GM23338 (cell line): Measurements from ENCODE around the gene SUGCT. TPM values are rescaled to one million over a fixed set of nuclear protein-coding genes. Genes with fewer than 3 reads are reported as not detected.

Experiments
- ATAC-seq: fragments of 200-7000 bp; cut with Tn5 transposase; 3 replicates; pipeline ENCODE4 v1.9.1; 2020
- DNase-seq: peaks from one replicate; pipeline ENCODE4 v3.0.0-alpha.2; 2015; ENCODE audit warnings: low spot score
- H2AFZ ChIP-seq: fragments of 200-600 bp; sonication (generic); 2 replicates; pipeline ENCODE4 v1.8.0; 2016; ENCODE audit warnings: antibody characterized with exemption, mild to moderate bottlenecking, moderate library complexity
- H3F3A ChIP-seq: fragments of 200-600 bp; sonication (generic); replicated peaks from 2 replicates; pipeline ENCODE4 v1.8.0; 2017; ENCODE audit warnings: antibody characterized with exemption, mixed run types, low read depth
- H3K27ac ChIP-seq: fragments of 200-600 bp; sonication (generic); 2 replicates; pipeline ENCODE4 v1.6.1; 2016; ENCODE audit warnings: low read depth
- H3K27me3 ChIP-seq: fragments of 200-600 bp; sonication (generic); 2 replicates; pipeline ENCODE4 v1.8.0; 2016; ENCODE audit warnings: mild to moderate bottlenecking, mixed run types, moderate library complexity; ENCODE audit not compliant: insufficient read depth
- H3K36me3 ChIP-seq: fragments of 200-600 bp; sonication (generic); 2 replicates; pipeline ENCODE4 v1.8.0; 2016; ENCODE audit warnings: mild to moderate bottlenecking; ENCODE audit not compliant: insufficient read depth
- H3K4me1 ChIP-seq: fragments of 200-600 bp; sonication (generic); 2 replicates; pipeline ENCODE4 v1.8.0; 2016; ENCODE audit warnings: mild to moderate bottlenecking, moderate library complexity; ENCODE audit not compliant: insufficient read depth
- H3K4me2 ChIP-seq: fragments of 200-600 bp; sonication (generic); 2 replicates; pipeline ENCODE4 v1.7.1; 2017; ENCODE audit warnings: mixed run types
- H3K4me3 ChIP-seq: fragments of 200-600 bp; sonication (generic); 2 replicates; pipeline ENCODE4 v1.6.1; 2016; ENCODE audit warnings: mixed run types
- H3K79me2 ChIP-seq: fragments of 200-600 bp; sonication (generic); replicated peaks from 2 replicates; pipeline ENCODE4 v1.8.0; 2017; ENCODE audit warnings: mild to moderate bottlenecking; ENCODE audit not compliant: insufficient read depth
- H3K9me2 ChIP-seq: fragments of 200-600 bp; sonication (generic); 2 replicates; pipeline ENCODE4 v1.8.0; 2017; ENCODE audit not compliant: insufficient read depth
- H4K20me1 ChIP-seq: fragments of 200-600 bp; sonication (generic); replicated peaks from 2 replicates; pipeline ENCODE4 v1.8.0; 2017; ENCODE audit warnings: mild to moderate bottlenecking; ENCODE audit not compliant: insufficient read depth
- H3K27ac Mint-ChIP-seq: 2 replicates; pipeline ENCODE4 v1.8.0; 2020; ENCODE audit warnings: inconsistent platforms, mild to moderate bottlenecking, moderate library complexity, mixed read lengths
- H3K27me3 Mint-ChIP-seq: 3 replicates; pipeline ENCODE4 v1.8.0; 2022; ENCODE audit warnings: low read depth, mild to moderate bottlenecking, moderate library complexity, mixed read lengths, inconsistent platforms; ENCODE audit not compliant: insufficient read depth, poor library complexity
- H3K36me3 Mint-ChIP-seq: 3 replicates; pipeline ENCODE4 v1.8.0; 2021; ENCODE audit warnings: low read depth, mild to moderate bottlenecking, inconsistent platforms, moderate library complexity, mixed read lengths
- H3K4me1 Mint-ChIP-seq: 3 replicates; pipeline ENCODE4 v1.8.0; 2020; ENCODE audit warnings: mild to moderate bottlenecking, inconsistent platforms, mixed read lengths
- H3K4me3 Mint-ChIP-seq: 3 replicates; pipeline ENCODE4 v1.8.0; 2021; ENCODE audit warnings: moderate library complexity, mild to moderate bottlenecking, inconsistent platforms, mixed read lengths
- H3K9me3 Mint-ChIP-seq: 3 replicates; pipeline ENCODE4 v1.8.0; 2020; ENCODE audit warnings: moderate library complexity, mild to moderate bottlenecking, inconsistent platforms, mixed read lengths
- CREB1 ChIP-seq: fragments of 250-450 bp; sonication (Bioruptor Pico); IDR thresholded peaks from 2 replicates; pipeline ENCODE4 v1.5.0; 2020; ENCODE audit warnings: low read depth, mild to moderate bottlenecking, moderate library complexity
- ETS1 ChIP-seq: IDR thresholded peaks from 2 replicates; pipeline ENCODE4 v1.6.1; 2016; ENCODE audit warnings: antibody characterized with exemption
- EZH2 ChIP-seq: fragments of 200-600 bp; sonication (generic); IDR thresholded peaks from one replicate; pipeline ENCODE4 v1.8.0; 2017; ENCODE audit warnings: antibody characterized with exemption, mild to moderate bottlenecking, low read depth; ENCODE audit not compliant: unreplicated experiment
- EZH2phosphoT487 ChIP-seq: fragments of 200-600 bp; sonication (generic); IDR thresholded peaks from one replicate; pipeline ENCODE4 v1.8.1; 2018; ENCODE audit warnings: antibody characterized with exemption; ENCODE audit not compliant: unreplicated experiment
- JUNB ChIP-seq: IDR thresholded peaks from one replicate; pipeline ENCODE4 v1.6.1; 2016; ENCODE audit warnings: antibody characterized with exemption; ENCODE audit not compliant: unreplicated experiment
- NANOG ChIP-seq: IDR thresholded peaks from 2 replicates; pipeline ENCODE4 v1.6.1; 2016; ENCODE audit warnings: antibody characterized with exemption, borderline replicate concordance
- POLR2AphosphoS5 ChIP-seq: IDR thresholded peaks from 2 replicates; pipeline ENCODE4 v1.6.1; 2016; ENCODE audit warnings: antibody characterized with exemption, low read depth
- STAT1 ChIP-seq: IDR thresholded peaks from one replicate; pipeline ENCODE4 v1.6.1; 2016; ENCODE audit warnings: antibody characterized with exemption; ENCODE audit not compliant: unreplicated experiment
- ZNF114 ChIP-seq: fragments of 250-450 bp; sonication (Bioruptor Pico); IDR thresholded peaks from 2 replicates; pipeline ENCODE4 v1.5.0; 2020; ENCODE audit warnings: mild to moderate bottlenecking, moderate library complexity
- ZNF331 ChIP-seq: fragments of 250-450 bp; sonication (Bioruptor Pico); IDR thresholded peaks from 2 replicates; pipeline ENCODE4 v1.5.0; 2020; ENCODE audit warnings: low read depth, mild to moderate bottlenecking, moderate library complexity
- ZNF462 ChIP-seq: fragments of 250-450 bp; sonication (Bioruptor Pico); IDR thresholded peaks from 2 replicates; pipeline ENCODE4 v1.5.0; 2020; ENCODE audit warnings: mild to moderate bottlenecking, moderate library complexity
- polyA plus RNA-seq: library from polyadenylated mRNA; unstranded; fragments of >200 nt; fragmentation: Nextera tagmentation; extraction: Ambion mirVana; gene quantifications from 2 replicates; pipeline ENCODE4 v1.2.1, GENCODE V29; 2016
- total RNA-seq: library from RNA; depleted of rRNA; stranded (reverse); fragments of >200 nt; shearing (Covaris generic); gene quantifications from 2 replicates; pipeline ENCODE4 v1.2.3, GENCODE V29; 2014
- TF ChIP-seq, protein P1 (sequence below), 2 experiments: fragments of 200-600 bp in 1 of 2; sonication (generic) in 1 of 2; conservative IDR thresholded peaks; 2 replicates each; pipeline versions ENCODE4 v1.5.1 to v1.6.1; 2016 to 2017; ENCODE audit warnings: antibody characterized with exemption in 2 of 2, low read depth in 2 of 2, mild to moderate bottlenecking in 2 of 2, moderate library complexity in 1 of 2
- TF ChIP-seq, protein P2 (sequence below): IDR thresholded peaks from one replicate; pipeline ENCODE4 v1.6.1; 2018; ENCODE audit warnings: antibody characterized with exemption; ENCODE audit not compliant: unreplicated experiment

SUGCT gene
- total and polyA plus RNA-seq, 2 experiments from 2014 or later, result 4.2 to 5.6 TPM

DNA sequence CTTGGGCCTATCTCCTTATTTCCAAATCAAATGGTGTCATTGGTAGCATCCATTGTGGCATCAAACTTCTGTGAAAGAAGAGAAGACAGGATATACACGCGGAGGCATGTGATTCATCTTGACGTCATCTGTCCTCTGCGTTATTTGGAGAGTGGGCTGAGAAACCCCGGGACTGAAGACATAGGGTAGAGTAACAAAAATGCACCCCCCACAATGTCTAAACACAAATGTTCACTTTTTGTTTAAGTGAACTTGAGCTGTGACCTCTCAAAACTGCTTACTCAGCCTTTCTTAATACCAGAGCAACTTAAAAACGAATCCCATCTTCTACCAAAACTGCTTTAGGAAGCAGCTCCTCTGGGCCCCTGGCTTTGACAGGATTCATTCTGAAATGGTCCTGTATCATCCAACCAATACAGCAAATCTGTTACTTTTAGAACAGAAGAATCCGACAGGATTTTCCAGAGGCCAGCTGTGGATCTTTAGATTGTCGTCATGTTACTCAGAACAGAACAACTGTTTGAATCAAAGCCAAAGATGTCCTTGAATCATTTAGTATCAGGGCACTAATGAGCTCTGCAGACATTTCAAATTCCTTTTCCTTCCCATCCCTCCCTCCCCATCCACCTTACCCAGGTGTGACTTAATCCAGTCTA lies 438.1 kb downstream of the SUGCT start:
- no peaks in the 10 kb centered on the region for H4K20me1 ChIP-seq
- no peak overlapping the region for H3K4me2 ChIP-seq
- ATAC-seq (no peak), DNase-seq (no peak)
- H3K4me3 ChIP-seq, result no peak overlapping the region
- H3K9me2 ChIP-seq, result no peaks in the 10 kb centered on the region
- H2AFZ ChIP-seq, result no peak overlapping the region
- H3K4me3 Mint-ChIP-seq, result no peak overlapping the region
- no peaks in the 10 kb centered on the region for H3K36me3 Mint-ChIP-seq
- peaks cover 34% of the 10 kb centered on the region for H3K4me1 ChIP-seq
- peaks cover 4% of the 10 kb centered on the region for H3K27me3 Mint-ChIP-seq
- no peaks in the 10 kb centered on the region for H3F3A ChIP-seq
- H3K79me2 ChIP-seq, result no peaks in the 10 kb centered on the region
- H3K36me3 ChIP-seq, result no peaks in the 10 kb centered on the region
- no peaks in the 10 kb centered on the region for H3K9me3 Mint-ChIP-seq
- no peak overlapping the region for H3K27ac ChIP-seq
- H3K4me1 Mint-ChIP-seq, result peaks cover 26% of the 10 kb centered on the region
- TF ChIP-seq JUNB (no peak), ZNF331 (no peak), ZNF462 (CRISPR knock-in tag) (no peak), NANOG (no peak), STAT1 (no peak), ETS1 (no peak), CREB1 (CRISPR knock-in tag) (no peak), EZH2 (no peak), POLR2AphosphoS5 (no peak), ZNF114 (CRISPR knock-in tag) (no peak), EZH2phosphoT487 (no peak)
- TF ChIP-seq, protein P1, sequence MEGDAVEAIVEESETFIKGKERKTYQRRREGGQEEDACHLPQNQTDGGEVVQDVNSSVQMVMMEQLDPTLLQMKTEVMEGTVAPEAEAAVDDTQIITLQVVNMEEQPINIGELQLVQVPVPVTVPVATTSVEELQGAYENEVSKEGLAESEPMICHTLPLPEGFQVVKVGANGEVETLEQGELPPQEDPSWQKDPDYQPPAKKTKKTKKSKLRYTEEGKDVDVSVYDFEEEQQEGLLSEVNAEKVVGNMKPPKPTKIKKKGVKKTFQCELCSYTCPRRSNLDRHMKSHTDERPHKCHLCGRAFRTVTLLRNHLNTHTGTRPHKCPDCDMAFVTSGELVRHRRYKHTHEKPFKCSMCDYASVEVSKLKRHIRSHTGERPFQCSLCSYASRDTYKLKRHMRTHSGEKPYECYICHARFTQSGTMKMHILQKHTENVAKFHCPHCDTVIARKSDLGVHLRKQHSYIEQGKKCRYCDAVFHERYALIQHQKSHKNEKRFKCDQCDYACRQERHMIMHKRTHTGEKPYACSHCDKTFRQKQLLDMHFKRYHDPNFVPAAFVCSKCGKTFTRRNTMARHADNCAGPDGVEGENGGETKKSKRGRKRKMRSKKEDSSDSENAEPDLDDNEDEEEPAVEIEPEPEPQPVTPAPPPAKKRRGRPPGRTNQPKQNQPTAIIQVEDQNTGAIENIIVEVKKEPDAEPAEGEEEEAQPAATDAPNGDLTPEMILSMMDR (conservative IDR thresholded peaks at IDR 0.05; ENCODE audit: low read depth in 2 of 2), result no peak
- TF ChIP-seq, protein P2, sequence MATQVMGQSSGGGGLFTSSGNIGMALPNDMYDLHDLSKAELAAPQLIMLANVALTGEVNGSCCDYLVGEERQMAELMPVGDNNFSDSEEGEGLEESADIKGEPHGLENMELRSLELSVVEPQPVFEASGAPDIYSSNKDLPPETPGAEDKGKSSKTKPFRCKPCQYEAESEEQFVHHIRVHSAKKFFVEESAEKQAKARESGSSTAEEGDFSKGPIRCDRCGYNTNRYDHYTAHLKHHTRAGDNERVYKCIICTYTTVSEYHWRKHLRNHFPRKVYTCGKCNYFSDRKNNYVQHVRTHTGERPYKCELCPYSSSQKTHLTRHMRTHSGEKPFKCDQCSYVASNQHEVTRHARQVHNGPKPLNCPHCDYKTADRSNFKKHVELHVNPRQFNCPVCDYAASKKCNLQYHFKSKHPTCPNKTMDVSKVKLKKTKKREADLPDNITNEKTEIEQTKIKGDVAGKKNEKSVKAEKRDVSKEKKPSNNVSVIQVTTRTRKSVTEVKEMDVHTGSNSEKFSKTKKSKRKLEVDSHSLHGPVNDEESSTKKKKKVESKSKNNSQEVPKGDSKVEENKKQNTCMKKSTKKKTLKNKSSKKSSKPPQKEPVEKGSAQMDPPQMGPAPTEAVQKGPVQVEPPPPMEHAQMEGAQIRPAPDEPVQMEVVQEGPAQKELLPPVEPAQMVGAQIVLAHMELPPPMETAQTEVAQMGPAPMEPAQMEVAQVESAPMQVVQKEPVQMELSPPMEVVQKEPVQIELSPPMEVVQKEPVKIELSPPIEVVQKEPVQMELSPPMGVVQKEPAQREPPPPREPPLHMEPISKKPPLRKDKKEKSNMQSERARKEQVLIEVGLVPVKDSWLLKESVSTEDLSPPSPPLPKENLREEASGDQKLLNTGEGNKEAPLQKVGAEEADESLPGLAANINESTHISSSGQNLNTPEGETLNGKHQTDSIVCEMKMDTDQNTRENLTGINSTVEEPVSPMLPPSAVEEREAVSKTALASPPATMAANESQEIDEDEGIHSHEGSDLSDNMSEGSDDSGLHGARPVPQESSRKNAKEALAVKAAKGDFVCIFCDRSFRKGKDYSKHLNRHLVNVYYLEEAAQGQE, result no peak
- no peak overlapping the region for H3K27ac Mint-ChIP-seq
- H3K27me3 ChIP-seq, result no peaks in the 10 kb centered on the region
